ENCODE results near the gene BTN2A1. TPM values are rescaled to one million over a fixed set of nuclear protein-coding genes. Genes with fewer than 3 reads are reported as not detected.
"Not testable (repeated sequence)": the region's sequence is repeated elsewhere in the genome, so short reads cannot be mapped to it uniquely, and the experiment has no call there.

BTN2A1 gene
- total RNA-seq, result 14.5 TPM
- long read RNA-seq, transcript BTN2A1-203 (8 exons, 3,113 nt), result major isoform, 5 of 15 reads
- long read RNA-seq, transcript BTN2A1-201 (8 exons, 2,920 nt), result major isoform, 5 of 15 reads
- long read RNA-seq, partial matches to known transcripts, result 1 of 15 reads
- long read RNA-seq, other reads (novel, unspliced or antisense), result 3 of 15 reads

DNA sequence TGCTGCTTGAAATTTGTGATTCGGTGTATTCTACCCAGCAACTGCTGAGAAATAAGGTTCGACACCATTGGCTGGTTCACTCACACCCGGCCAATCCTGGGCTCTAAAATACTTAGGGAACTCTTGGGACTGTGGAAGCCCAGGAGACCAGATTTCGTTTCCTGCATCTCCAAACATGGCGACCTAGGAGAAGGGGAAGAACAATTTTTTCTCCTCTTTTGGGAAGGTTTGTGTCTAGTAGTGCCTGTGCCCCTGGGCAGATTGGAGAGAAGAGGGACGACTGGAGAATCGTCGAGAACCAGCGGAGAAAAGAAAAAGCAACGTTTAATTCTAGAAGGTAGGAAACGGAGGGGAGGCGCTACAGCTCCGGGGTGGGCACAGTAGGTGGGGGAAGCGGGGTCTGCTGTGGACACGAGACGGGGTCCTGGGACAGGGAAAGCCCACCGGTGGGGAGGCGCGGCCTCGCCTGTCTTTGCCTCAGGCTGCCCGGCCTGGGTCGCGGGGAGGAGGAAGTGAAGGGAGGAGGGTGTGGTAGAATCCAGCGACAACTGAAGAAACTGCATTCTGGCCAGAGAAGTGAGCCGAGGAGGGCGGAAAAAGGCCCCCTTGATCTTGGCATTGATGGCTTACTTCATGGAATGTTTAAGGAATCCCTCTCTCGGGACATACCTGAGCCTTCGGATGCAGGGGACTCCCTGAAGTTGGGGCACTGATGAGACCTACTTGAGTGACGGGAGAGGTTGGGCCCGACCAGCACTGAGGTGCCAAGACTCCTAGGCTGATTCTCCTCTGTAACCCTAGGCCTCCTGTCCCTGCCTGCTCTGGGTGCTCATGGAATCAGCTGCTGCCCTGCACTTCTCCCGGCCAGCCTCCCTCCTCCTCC is at the start of gene BTN2A1:
BTN2A1 (plus strand) TSS at position 150 of the 883 bp plus-strand sequence; CDS start at position 832, 682 bp downstream.
- peak; percentile 99 for ATAC-seq
- DNase-seq (ENCODE audit: missing footprints), result peak; percentile 86
- intact Hi-C loops (cut with DNase I), result no loop called here

- intact Hi-C loops (cut with DNase I), result no loop called here
- no peak for DNase-seq (ENCODE audit: missing footprints)
- no peak for ATAC-seq
Measured at GRCh38 chr6:26408828-26409730, 48.7 kb upstream of the BTN2A1 start.

- intact Hi-C loops (cut with DNase I), result no loop called here
- ATAC-seq (no peak), DNase-seq (ENCODE audit: missing footprints) (no peak)
Measured at GRCh38 chr6:26411751-26412150, 46.0 kb upstream of the BTN2A1 start.

- ATAC-seq, result no peak
- DNase-seq (ENCODE audit: missing footprints), result no peak
- intact Hi-C loops (cut with DNase I), result no loop called here
Measured at GRCh38 chr6:26412228-26412627, 45.5 kb upstream of the BTN2A1 start.

GRCh38 chr6:26412954-26413353 is 44.8 kb upstream of the BTN2A1 start:
- intact Hi-C loops (cut with DNase I), result no loop called here
- DNase-seq (ENCODE audit: missing footprints) (no peak), ATAC-seq (no peak)

DNA sequence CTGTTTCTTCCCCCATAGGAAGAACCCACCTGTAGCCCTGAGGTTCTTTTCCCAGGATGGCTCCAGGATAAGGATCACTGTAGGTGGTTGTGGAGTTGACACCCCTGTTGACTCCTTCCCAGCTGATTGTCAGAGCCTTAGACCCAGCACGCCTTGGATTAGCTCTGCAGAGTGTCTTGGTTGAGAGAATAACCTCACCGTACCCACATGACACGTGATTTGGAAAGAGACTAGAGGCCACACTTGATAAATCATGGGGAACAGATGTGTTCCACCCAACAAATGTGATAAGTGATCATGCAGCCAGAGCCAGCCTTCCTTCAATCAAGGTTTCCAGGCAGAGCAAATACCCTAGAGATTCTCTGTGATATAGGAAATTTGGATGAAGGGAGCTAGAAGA is 43.5 kb upstream of the BTN2A1 start:
- ATAC-seq (no peak), DNase-seq (ENCODE audit: missing footprints) (no peak)
- intact Hi-C loops (cut with DNase I), result no loop called here

- ATAC-seq, result no peak
Measured at GRCh38 chr6:26415036-26415614, 42.6 kb upstream of the BTN2A1 start.

DNA sequence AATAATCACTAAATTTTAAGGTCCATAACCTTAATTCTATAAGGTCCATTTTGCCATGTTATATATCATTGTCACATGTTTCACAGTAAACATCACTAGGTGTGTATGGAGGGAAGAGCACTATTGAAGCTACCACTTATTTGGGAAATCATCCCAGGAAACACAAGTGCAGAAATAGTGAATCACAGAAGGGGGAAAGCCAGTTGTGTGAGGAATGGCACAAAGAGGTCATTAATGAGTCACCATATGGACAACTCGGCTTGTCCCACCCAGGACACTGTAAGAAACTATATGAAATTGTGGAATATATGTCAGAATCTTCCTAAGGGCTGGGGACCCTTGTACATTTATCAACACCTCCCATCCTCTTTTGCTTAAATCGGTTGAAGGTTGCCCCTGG is 42.0 kb upstream of the BTN2A1 start:
- intact Hi-C loops (cut with DNase I), result no loop called here
- DNase-seq (ENCODE audit: missing footprints) (no peak), ATAC-seq (no peak)

More at GRCh38 chr6:26415036-26415614, 42.6 kb upstream of the BTN2A1 start:
- intact Hi-C loops (cut with DNase I), result no loop called here
- DNase-seq (ENCODE audit: missing footprints), result no peak

- no peak for ATAC-seq
- intact Hi-C loops (cut with DNase I), result no loop called here
- no peak for DNase-seq (ENCODE audit: missing footprints)
Measured at GRCh38 chr6:26416288-26416687, 41.5 kb upstream of the BTN2A1 start.

DNA sequence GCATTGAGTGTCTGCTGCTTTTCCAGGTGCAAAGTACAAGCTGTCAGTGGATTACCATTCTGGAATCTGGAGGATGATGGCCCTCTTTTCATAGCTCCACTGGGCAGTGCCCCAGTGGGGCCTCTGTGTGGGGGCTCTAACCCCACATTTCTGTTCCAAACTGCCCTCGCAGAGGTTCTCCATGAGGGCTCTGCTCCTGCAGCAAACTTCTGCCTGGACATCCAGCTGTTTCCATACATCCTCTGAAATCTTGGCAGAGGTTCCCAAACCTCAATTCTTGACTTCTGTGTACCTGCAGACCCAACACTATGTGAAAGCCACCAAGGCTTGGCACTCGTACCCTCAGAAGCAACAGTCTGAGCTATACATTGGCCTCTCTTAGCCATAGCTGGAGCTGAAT is 39.7 kb upstream of the BTN2A1 start:
- ATAC-seq; intact Hi-C loops (cut with DNase I); DNase-seq (ENCODE audit: missing footprints): not testable (repeated sequence)

DNA sequence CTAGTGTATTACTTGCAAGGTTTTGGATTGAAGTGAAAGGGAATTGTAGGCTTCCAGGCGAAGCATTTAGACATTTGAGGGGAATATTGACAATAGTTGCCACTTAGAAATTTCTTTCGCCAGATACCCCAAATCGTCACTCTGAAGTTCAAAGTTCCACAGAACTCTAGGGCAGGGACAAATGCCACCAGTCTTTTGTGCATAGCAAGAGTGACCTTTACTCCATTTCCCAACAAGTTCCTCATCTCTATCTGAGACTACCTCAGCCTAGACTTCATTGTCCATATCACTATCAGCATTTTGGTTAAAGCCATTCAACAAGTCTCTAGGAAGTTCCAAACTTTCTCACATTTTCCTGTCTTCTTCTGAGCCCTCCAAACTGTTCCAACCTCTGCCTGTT is 39.0 kb upstream of the BTN2A1 start:
- intact Hi-C loops (cut with DNase I); DNase-seq (ENCODE audit: missing footprints); ATAC-seq: not testable (repeated sequence)

GRCh38 chr6:26420688-26421171 is 37.0 kb upstream of the BTN2A1 start:
- no peak for DNase-seq (ENCODE audit: missing footprints)
- peak; percentile 45 for ATAC-seq
- intact Hi-C loops (cut with DNase I), result no loop called here

DNA sequence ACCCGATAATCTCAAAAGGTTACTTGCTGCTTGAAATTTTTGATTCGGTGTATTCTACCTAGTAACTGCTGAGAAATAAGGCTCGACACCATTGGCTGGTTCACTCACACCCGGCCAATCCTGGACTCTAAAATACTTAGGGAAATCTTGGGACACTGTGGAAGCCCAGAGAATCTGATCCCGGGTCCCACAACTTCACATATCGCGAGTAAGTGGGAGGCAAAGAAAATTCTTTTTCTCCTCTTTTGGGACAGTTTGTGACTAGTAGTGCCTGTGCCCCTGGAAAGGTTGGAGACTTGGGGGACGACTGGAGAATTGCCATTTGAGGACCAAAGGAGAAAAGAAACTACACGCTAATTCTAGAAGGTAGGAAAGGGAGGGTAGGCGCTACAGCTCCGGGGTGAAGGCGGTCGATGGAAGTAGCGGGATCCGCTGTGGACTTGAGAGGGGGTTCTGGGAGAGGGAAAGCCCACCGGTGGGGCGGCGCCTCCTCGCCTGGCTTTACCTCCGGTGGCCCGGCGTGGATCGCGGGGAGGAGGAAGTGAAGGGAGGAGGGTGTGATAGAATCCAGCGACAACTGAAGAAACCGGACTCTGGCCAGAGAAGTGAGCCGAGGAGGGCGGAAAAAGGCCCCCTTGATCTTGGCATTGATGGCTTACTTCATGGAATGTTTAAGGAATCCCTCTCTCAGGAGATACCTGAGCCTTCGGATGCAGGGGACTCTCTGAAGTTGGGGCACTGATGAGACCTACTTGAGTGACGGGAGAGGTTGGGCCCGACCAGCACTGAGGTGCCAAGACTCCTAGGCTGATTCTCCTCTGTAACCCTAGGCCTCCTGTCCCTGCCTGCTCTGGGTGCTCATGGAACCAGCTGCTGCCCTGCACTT is 36.3 kb upstream of the BTN2A1 start:
- intact Hi-C loops (cut with DNase I), result no loop called here
- peak; percentile 99 for ATAC-seq
- DNase-seq (ENCODE audit: missing footprints), result peak; percentile 82

- no peak for ATAC-seq
- intact Hi-C loops (cut with DNase I), result no loop called here
- no peak for DNase-seq (ENCODE audit: missing footprints)
Measured at GRCh38 chr6:26422329-26422728, 35.4 kb upstream of the BTN2A1 start.

GRCh38 chr6:26426691-26427450 is 30.9 kb upstream of the BTN2A1 start:
- intact Hi-C loops (cut with DNase I), result no loop called here
- DNase-seq (ENCODE audit: missing footprints), result no peak
- no peak for ATAC-seq

DNA sequence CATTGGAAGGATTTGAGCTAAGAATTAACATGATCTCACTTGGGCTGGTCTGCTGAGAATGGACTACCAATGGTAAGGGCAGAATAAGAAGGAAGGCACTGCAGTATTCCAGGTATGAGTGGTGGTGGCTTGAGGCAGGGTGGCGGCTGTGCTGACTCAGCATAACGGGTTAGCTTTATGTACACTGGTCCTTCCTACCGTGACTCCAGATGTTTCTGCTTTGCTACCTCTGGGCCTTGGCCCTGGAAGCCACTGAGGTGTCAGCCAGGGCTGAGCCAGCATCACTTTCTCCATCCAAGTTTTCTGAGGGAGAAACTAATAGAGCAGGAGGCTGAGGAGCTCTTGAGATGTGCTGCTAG is 30.3 kb upstream of the BTN2A1 start:
- intact Hi-C loops (cut with DNase I), result no loop called here
- DNase-seq (ENCODE audit: missing footprints) (no peak), ATAC-seq (no peak)

DNA sequence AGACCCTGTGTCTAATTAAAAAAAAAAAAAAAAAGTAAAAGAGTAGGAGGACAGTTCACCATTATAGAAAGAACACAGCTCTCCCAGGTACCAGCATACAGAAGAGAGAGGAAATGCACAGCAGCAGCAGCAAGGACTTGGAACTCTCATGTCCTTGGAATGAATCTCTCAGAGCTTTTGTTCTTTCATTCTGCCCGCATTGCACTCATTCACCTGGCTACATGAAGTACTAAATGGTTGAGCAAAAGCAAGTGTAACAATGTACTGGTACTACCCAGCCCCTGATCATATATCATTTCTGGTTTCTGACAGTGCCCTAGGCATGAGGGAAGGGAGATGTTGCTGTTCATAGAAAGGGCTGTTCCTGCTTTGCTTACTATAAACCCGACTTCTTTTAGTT is 29.5 kb upstream of the BTN2A1 start:
- ATAC-seq, result no peak
- intact Hi-C loops (cut with DNase I), result no loop called here
- no peak for DNase-seq (ENCODE audit: missing footprints)

Data from Right ventricle myocardium inferior (tissue), 1 donor.